Memory B cell (primary cell): ENCODE measurements around the gene ALPI.
"Not testable (repeated sequence)": the region's sequence is repeated elsewhere in the genome, so short reads cannot be mapped to it uniquely, and the experiment has no call there.

ENCODE experiments used
- ATAC-seq: fragments of 150-1000 bp; cut with Tn5 transposase; 2 replicates; pipeline ENCODE4 v1.10.0; 2021; ENCODE audit warnings: low read depth, mild to moderate bottlenecking, moderate library complexity
- DNase-seq, 2 donors: peaks; one replicate each; pipeline ENCODE4 v3.0.0; 2022; ENCODE audit warnings: low spot score in 2 of 2
- H3K27ac Mint-ChIP-seq: one replicate; pipeline ENCODE4 v1.8.0; 2022; ENCODE audit warnings: mild to moderate bottlenecking, moderate library complexity, mixed read lengths
- H3K27me3 Mint-ChIP-seq: one replicate; pipeline ENCODE4 v1.8.0; 2022; ENCODE audit warnings: mixed read lengths
- H3K36me3 Mint-ChIP-seq: one replicate; pipeline ENCODE4 v1.8.0; 2022; ENCODE audit warnings: mild to moderate bottlenecking, mixed read lengths
- H3K4me1 Mint-ChIP-seq: one replicate; pipeline ENCODE4 v1.8.0; 2022; ENCODE audit warnings: mixed read lengths
- H3K4me3 Mint-ChIP-seq: one replicate; pipeline ENCODE4 v1.8.0; 2022; ENCODE audit warnings: mild to moderate bottlenecking, moderate library complexity, mixed read lengths
- H3K9me3 Mint-ChIP-seq: one replicate; pipeline ENCODE4 v1.8.0; 2022; ENCODE audit warnings: mixed read lengths

ALPI gene

DNA sequence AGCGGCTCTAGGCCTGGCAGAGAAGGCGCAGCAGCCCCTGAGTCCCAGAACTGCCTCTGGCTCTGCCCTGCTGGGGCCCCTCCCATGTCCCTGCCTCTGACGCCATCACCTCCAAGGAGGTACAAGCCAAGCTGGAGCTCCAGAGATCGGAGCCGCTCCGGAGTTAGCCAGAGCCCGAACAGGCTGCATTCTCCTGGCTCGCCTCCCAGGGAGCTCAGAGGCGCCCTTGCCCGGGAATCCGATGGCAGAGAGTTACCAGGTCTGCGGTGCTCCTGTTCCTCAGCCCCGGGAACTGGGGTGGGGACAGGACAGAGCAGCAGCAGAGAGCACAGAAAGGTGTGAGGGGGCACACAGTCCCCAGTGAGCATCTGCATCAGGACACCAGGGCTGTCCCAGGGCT, 12.9 kb upstream of the ALPI start:
- ATAC-seq, H3K36me3 Mint-ChIP-seq, H3K27ac Mint-ChIP-seq, H3K27me3 Mint-ChIP-seq, DNase-seq, H3K9me3 Mint-ChIP-seq, H3K4me3 Mint-ChIP-seq, H3K4me1 Mint-ChIP-seq: not testable (repeated sequence)

DNA sequence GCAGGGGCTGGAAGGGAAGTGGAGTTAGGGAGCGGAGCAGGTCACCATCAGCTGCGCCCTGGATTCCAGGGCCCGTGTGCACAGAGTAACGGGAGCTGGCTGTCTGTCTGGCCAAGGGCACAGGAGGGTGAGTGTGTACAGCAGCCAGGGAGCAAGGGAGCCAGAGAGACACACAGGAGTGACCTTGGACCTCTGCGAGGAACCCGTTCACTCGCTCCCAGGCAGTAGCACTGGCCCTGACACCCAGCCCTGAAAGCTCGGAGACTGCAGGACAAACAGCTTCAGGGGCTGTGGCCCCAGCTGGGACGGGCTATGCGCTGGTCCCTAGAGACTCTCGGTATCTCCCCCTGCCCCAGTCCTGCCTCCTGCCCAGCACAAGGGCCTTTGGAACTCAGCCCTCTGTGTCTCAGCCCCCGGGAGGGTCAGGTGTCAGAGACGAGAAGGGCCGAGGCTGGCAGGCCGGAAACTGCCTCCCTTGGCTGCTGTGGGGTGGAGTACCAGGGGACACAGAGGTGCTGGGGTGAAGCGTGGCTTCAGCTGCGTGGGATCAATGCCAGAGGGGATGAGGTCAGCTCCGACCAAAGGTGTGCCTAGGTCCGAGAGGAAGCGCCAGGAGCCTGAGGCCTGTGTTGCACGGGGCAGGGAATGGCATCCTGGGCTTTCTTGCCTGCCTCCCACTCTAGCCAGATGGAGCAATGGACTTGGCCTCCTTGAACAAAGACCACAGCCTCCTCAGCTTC, 12.1 kb upstream of the ALPI start:
- H3K9me3 Mint-ChIP-seq, ATAC-seq, H3K36me3 Mint-ChIP-seq, DNase-seq, H3K27ac Mint-ChIP-seq, H3K27me3 Mint-ChIP-seq, H3K4me3 Mint-ChIP-seq, H3K4me1 Mint-ChIP-seq: not testable (repeated sequence)

DNA sequence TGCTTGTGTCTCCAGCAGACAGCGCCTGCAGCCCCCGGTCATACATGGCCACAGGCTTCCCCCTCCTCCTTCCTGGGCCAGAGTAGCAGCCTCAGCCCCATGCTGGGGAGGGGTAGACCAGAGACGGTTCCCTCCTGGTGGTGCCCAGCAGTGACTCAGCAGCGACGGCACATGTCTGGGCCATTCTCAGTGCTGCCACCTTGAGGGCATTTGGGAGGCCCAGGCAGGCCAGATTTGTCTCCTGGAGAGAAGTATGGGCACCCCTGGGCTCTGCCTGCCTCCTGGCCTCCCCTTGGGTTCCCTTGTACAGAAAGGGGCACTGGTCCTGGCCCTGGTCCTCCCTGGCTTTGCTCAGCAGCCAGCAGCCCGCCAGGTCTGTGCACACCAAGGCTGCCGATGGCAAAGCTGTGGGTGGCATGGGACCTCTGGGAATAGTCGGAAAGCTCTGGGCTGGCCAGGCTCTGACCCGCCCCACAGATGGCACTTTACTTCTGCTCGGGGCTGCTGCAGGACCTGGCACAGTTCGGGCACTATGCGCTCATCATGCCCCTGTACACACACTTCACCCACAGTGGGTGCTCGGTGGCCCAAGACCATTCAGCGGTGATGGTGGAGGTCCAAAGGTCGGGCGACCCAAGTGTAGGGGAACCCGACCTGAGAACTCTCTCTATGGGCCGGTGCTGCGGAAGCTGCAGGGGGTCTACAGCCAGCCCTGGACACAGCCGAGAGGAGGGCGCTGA, 11.4 kb upstream of the ALPI start:
- Mint-ChIP-seq H3K4me1 (peaks cover 6% of the 10 kb centered on the region), H3K27ac (no peak overlapping the region), H3K9me3 (no peaks in the 10 kb centered on the region), H3K27me3 (peaks cover 2% of the 10 kb centered on the region), H3K4me3 (no peak overlapping the region), H3K36me3 (no peaks in the 10 kb centered on the region)
- ATAC-seq (peak; percentile 44), DNase-seq (peak; percentile 33 to 51)

DNA sequence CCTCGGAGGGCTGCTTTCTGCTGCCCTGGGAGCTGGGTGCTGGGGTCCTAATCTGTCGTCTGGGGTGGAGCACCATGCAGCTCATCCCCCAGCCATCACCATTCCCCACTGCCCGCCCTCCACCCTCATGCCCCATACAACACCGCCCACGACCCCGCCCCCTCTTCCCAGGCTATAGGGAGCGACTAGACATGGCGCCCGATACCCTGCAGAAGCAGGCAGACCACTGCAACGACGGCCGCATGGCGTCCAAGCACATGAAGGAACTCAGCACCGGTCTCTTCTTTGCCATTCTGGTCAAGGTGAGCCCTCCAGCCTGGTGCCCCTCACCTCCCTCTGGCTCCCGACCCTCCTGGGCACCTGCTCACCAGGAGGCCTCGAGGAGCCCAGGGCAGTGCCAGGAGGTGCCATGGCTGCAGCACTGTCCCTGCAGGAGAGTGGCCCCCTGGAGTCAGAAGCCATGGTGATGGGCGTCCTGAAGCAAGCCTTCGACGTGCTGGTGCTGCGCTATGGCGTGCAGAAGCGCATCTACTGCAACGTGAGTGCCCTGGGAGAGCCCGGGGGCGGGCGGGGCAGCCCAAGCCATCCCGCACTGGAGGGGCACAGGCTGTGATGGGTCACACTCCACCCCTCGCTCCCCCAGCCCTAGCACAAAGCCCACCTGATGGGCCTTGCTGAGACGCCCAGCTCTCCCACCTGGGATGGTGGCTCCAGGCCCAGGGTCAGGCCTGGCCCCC, 10.6 kb upstream of the ALPI start:
- not testable (repeated sequence) for H3K4me3 Mint-ChIP-seq, H3K36me3 Mint-ChIP-seq, H3K27me3 Mint-ChIP-seq, ATAC-seq, H3K27ac Mint-ChIP-seq, H3K9me3 Mint-ChIP-seq, DNase-seq, H3K4me1 Mint-ChIP-seq

DNA sequence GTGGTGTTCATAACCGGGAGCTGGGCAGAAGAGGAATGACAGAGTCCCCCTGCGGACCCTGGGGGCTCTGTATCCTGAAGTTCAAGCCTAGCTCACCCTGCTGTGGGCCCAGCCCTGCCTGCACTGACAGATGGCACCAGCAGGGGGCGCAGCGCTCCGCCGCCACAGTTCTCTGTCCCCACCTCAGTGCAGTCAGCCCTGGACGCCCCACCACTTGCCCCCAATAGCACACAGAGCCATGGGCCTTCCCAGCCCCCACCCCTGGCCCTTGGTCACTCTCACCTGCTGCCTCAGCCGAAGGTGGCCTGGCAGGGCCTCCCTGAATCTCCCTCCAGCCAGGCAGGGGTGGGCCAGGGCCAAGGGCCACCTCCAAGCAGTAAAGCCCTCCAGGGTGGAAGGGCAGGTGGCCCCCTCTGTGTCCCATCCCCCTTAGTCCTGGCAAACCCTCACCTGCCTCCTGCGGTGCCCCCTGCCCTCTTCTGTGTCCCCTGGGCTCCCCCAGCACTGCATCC, 9.6 kb upstream of the ALPI start:
- DNase-seq, H3K4me3 Mint-ChIP-seq, H3K27me3 Mint-ChIP-seq, H3K4me1 Mint-ChIP-seq, H3K9me3 Mint-ChIP-seq, H3K27ac Mint-ChIP-seq, H3K36me3 Mint-ChIP-seq: not testable (repeated sequence)
- ATAC-seq: peak; percentile 41

DNA sequence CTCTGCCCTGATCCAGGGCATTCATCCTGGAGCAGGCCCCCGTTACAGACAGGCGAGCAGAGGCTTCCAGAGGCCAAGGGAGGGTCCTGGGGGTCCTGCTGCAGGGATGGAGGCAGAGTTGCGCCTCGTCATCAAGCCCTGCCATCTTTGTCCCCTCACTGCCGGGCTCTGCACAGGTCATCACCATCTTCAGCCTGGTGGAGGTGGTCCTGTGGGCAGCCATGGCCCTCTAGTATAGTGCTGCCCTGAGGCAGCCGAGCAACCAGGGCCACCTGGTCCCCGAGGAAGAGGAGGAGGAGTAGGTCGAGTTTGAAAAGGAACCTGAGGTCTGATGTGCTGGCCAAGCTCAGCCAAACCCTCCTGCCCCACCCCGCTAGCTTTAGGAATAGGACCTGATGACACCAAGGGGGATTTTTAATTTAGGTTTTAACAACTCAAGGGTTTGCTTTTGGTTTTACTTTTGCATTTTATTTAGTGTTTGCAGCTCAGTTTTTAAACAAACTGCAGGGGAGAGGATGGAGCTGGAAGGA, 8.8 kb upstream of the ALPI start:
- H3K36me3 Mint-ChIP-seq: no peaks in the 10 kb centered on the region
- H3K27me3 Mint-ChIP-seq: peaks cover 2% of the 10 kb centered on the region
- H3K4me3 Mint-ChIP-seq: no peak overlapping the region
- peaks cover 2% of the 10 kb centered on the region for H3K4me1 Mint-ChIP-seq
- ATAC-seq: peak; percentile 19
- no peak for DNase-seq
- H3K27ac Mint-ChIP-seq: no peak overlapping the region
- H3K9me3 Mint-ChIP-seq: no peaks in the 10 kb centered on the region

DNA sequence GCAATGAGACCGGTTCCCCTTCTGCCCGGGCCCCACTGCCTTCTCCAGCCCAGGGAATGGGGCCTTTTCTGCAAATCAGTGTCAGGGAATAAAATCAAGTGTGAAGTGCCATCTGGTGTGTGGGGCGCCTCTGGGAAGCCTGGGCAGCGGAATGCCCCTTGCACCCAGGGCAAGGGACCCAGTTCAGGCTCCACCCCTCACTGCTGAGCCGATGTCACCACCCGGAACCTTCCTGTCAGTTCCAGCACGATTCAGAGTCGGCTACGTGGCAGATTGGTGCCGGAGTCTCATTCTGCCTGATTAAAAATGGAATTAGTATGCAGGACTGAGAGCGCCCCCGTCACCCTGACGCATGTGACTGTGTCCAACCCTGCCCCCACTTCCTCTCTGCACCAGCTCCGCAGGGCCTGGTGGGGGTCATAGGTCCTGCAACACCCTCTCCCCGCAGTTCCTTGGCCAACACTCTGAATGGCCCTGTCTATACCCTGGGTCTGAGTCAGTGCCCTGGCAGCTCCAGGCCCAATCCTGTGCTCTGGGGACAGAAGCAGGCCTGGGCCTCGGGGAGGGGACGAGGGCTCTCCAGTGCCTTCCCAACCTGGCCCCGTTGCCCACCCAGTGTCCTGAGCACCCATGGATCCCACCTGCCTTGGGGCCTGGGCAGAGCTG, 8.2 kb upstream of the ALPI start:
- Mint-ChIP-seq H3K36me3 (no peaks in the 10 kb centered on the region), H3K27me3 (peaks cover 2% of the 10 kb centered on the region), H3K4me3 (no peak overlapping the region), H3K9me3 (no peaks in the 10 kb centered on the region), H3K4me1 (peaks cover 2% of the 10 kb centered on the region), H3K27ac (no peak overlapping the region)
- DNase-seq (no peak), ATAC-seq (no peak)

DNA sequence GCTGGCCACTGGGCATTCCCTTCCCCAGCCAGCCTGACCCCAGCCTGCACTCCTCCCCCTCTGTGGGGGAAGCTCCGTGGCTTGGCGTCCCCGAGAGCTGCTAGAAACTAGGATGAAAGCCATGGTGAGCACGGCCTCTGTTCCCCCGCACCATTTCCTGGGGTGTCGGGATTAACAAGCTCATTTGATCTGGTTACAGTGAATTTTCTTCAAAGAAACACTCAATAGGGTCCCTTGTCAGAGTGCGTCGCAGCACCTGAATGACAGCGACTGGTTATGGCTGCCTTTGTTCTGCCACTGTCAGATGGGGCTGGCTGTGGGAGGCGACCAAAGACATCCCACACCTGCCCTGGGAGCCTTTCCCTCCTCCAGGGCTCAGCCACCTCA, 7.7 kb upstream of the ALPI start:
- Mint-ChIP-seq H3K27me3 (peaks cover 2% of the 10 kb centered on the region), H3K27ac (no peak overlapping the region), H3K9me3 (no peaks in the 10 kb centered on the region), H3K36me3 (no peaks in the 10 kb centered on the region), H3K4me3 (no peak overlapping the region), H3K4me1 (peaks cover 2% of the 10 kb centered on the region)
- DNase-seq (no peak), ATAC-seq (no peak)

DNA sequence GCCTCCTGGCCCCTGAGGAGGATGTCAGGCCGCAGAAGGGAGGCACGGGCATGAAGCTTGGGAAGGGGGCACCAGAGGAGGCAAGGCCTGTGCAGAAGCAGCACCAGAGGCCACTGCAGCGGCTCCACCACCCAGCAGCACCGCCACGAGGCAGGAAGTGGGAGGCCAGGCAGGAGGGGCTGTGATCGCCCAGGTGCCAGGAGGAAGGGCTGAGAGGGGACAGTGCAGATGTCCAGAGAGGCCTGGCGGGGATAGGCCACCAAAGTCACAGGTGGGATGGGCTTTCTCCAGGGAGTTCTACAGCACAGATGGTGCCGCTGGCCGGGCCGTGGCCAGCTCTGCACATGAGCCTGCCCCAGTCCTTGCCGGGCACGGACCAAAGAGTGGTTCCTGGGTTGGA, 6.0 kb upstream of the ALPI start:
- H3K4me1 Mint-ChIP-seq: peaks cover 2% of the 10 kb centered on the region
- H3K27me3 Mint-ChIP-seq: peaks cover 2% of the 10 kb centered on the region
- H3K36me3 Mint-ChIP-seq: no peaks in the 10 kb centered on the region
- no peaks in the 10 kb centered on the region for H3K9me3 Mint-ChIP-seq
- DNase-seq: no peak
- no peak for ATAC-seq
- no peak overlapping the region for H3K4me3 Mint-ChIP-seq
- no peak overlapping the region for H3K27ac Mint-ChIP-seq

DNA sequence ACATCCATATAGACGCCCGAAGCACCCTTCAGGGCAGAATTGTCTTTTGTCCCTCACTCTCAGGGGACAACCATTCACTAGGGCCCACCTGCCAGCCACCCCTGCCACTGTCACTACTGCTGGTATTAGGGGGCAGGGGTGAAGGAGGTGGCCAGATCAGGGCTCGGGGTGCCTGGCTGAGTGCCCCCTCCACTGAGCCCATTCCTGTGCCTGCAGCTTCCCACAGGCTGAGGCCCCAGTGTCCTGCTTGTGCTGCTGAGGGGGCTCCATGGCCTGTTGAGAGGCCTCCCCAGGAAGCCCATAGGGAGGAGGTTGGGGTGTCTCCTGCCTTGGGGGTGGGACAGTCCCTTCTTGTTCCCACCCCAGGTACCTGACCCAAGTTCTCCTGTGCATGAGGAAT, 4.3 kb upstream of the ALPI start:
- DNase-seq, H3K27me3 Mint-ChIP-seq, H3K27ac Mint-ChIP-seq, ATAC-seq, H3K36me3 Mint-ChIP-seq, H3K4me3 Mint-ChIP-seq, H3K4me1 Mint-ChIP-seq, H3K9me3 Mint-ChIP-seq: not testable (repeated sequence)

DNA sequence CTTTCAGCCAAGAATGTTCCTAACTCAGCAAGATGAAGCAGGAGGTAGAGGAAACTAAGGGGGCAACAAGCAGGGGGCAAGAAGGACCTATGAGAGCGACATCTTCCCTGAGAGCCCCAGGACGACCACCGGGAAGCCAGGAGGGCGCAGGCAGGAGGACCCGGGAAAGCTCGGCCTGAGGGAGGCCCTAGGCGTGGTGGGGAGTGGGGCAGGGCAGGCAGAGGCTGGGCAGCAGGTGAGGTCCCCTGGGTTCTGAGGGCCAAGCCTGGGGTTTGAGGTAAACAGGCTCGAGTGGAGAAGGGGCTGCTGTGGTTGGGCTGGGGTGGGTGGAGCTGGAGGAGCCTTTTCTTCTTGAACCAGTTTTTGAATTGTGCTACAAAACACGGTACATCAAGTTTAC, 1.3 kb upstream of the ALPI start:
- H3K27me3 Mint-ChIP-seq: peaks cover 5% of the 10 kb centered on the region
- H3K9me3 Mint-ChIP-seq: no peaks in the 10 kb centered on the region
- no peaks in the 10 kb centered on the region for H3K4me1 Mint-ChIP-seq
- ATAC-seq: no peak
- H3K27ac Mint-ChIP-seq: no peak overlapping the region
- H3K4me3 Mint-ChIP-seq: no peak overlapping the region
- no peaks in the 10 kb centered on the region for H3K36me3 Mint-ChIP-seq
- no peak for DNase-seq

DNA sequence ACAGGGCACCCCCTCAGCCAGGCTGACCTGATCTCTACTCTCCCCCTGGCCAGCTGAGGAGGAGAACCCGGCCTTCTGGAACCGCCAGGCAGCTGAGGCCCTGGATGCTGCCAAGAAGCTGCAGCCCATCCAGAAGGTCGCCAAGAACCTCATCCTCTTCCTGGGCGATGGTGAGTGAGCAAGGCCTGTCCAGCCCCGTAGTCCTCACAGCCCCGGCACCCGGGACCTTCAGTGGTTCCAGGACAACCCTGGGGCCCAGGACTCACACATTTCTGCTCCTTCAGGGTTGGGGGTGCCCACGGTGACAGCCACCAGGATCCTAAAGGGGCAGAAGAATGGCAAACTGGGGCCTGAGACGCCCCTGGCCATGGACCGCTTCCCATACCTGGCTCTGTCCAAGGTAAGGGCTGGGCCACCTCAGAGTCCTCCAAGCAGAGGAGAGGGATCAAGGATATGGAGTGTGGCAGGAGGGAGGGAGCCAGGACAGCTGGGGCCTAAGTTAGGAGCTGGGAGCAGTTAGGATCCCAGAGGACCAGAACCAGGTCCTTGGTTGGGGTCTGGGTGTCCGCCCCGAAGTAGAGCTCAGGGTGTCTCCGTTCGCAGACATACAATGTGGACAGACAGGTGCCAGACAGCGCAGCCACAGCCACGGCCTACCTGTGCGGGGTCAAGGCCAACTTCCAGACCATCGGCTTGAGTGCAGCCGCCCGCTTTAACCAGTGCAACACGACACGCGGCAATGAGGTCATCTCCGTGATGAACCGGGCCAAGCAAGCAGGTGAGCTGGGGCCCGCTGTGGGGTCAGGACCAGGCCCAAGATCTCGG, 555 bp downstream of the ALPI start:
- no peaks in the 10 kb centered on the region for H3K4me1 Mint-ChIP-seq
- H3K9me3 Mint-ChIP-seq: no peaks in the 10 kb centered on the region
- ATAC-seq (no peak), DNase-seq (no peak)
- no peak overlapping the region for H3K4me3 Mint-ChIP-seq
- peaks cover 10% of the 10 kb centered on the region for H3K27me3 Mint-ChIP-seq
- H3K36me3 Mint-ChIP-seq: no peaks in the 10 kb centered on the region
- no peak overlapping the region for H3K27ac Mint-ChIP-seq
